ENCODE measurements around the gene KDM4C. TPM values are rescaled to one million over a fixed set of nuclear protein-coding genes. Genes with fewer than 3 reads are reported as not detected.

The KDM4C gene
- total and polyA plus RNA-seq, 2 of the 8 experiments (the other 6 are each of a cell fraction or from before 2014, with no cell fraction given): 13.0 to 26.1 TPM

GRCh38 chr9:7153134-7153533 lies 395.4 kb downstream of the KDM4C start:
- H2BK5ac ChIP-seq (ENCODE audit: low read depth, low read length): no peak overlapping the region
- no peaks in the 10 kb centered on the region for H3K79me2 ChIP-seq (ENCODE audit: control insufficient read depth in 1 of 2, insufficient read depth in 2 of 2, low read length in 2 of 2)
- H3K14ac ChIP-seq (ENCODE audit: insufficient read length): no peak overlapping the region
- H3K9me3 ChIP-seq (ENCODE audit: insufficient read depth in 2 of 2, low read depth in 1 of 2, low read length in 1 of 2): no peaks in the 10 kb centered on the region
- no peaks in the 10 kb centered on the region for H3K79me1 ChIP-seq (ENCODE audit: low read depth, low read length)
- no peaks in the 10 kb centered on the region for H4K20me1 ChIP-seq (replicated peaks in 1 of 2; ENCODE audit: control insufficient read depth in 1 of 2, insufficient read depth in 2 of 2, low read length in 2 of 2)
- H4K91ac ChIP-seq (replicated peaks; ENCODE audit: insufficient read length, low read length): no peak overlapping the region
- FAIRE-seq: no peak
- H2AFZ ChIP-seq (ENCODE audit: low read length): no peak overlapping the region
- DNase-seq (ENCODE audit: low read depth in 1 of 2, low spot score in 2 of 2): no peak
- H3K4ac ChIP-seq (replicated peaks; ENCODE audit: insufficient read length, low read depth, low read length): no peak overlapping the region
- H4K8ac ChIP-seq (ENCODE audit: extremely low read depth, insufficient read depth, low read length): no peak overlapping the region
- H4K5ac ChIP-seq (ENCODE audit: insufficient read length, low read depth, low read length): no peak overlapping the region
- H3K27me3 ChIP-seq (replicated peaks in 1 of 4; ENCODE audit: control insufficient read depth in 3 of 4, extremely low read depth in 1 of 4, insufficient read depth in 3 of 4, low read length in 3 of 4): no peaks in the 10 kb centered on the region
- CTCF ChIA-PET (ENCODE audit: partially characterized antibody): interaction anchor here (0.8 to 1.5 kb wide), 7 partner anchors 9 to 120 kb away, joined by 3 to 6 read pairs (median 3); no protein-coding TSS in a partner anchor
- H2BK20ac ChIP-seq (ENCODE audit: low read length): no peak overlapping the region
- no peak overlapping the region for H2BK120ac ChIP-seq (replicated peaks; ENCODE audit: low read depth, low read length)
- H3K36me3 ChIP-seq (ENCODE audit: control insufficient read depth in 2 of 4, insufficient read depth in 4 of 4, low read length in 3 of 4): no peaks in the 10 kb centered on the region
- H3K56ac ChIP-seq (replicated peaks; ENCODE audit: insufficient read length, low read depth, low read length): no peak overlapping the region
- TF ChIP-seq POLR2A (IDR thresholded peaks at IDR 0.05; ENCODE audit: control extremely low read depth in 1 of 2, low read depth in 2 of 2, low read length in 2 of 2) (no peak), BRCA1 (IDR thresholded peaks at IDR 0.05; ENCODE audit: low read depth, low read length) (no peak), JUND (IDR thresholded peaks at IDR 0.05; ENCODE audit: low read length) (no peak), MAX (IDR thresholded peaks at IDR 0.05) (no peak), EZH2 (IDR thresholded peaks at IDR 0.05; ENCODE audit: low read depth, low read length, severe bottlenecking) (no peak), TBP (IDR thresholded peaks at IDR 0.05; ENCODE audit: low read depth, low read length) (no peak), TAF7 (optimal IDR thresholded peaks at IDR 0.05; ENCODE audit: borderline replicate concordance, low read depth, low read length) (no peak), KDM5A (IDR thresholded peaks at IDR 0.05; ENCODE audit: low read length) (no peak), BCL11A (IDR thresholded peaks at IDR 0.05; ENCODE audit: low read depth in 2 of 2, low read length in 2 of 2) (no peak)
- no peak overlapping the region for H2AK5ac ChIP-seq (ENCODE audit: low read depth, low read length)
- H2BK12ac ChIP-seq (ENCODE audit: low read depth, low read length): no peak overlapping the region
- H3K4me2 ChIP-seq (ENCODE audit: insufficient read depth in 1 of 2, low read depth in 2 of 2, low read length in 2 of 2): no peak overlapping the region
- no peaks in the 10 kb centered on the region for H3K23me2 ChIP-seq (ENCODE audit: low read depth, low read length)
- H3K27ac ChIP-seq (ENCODE audit: low read depth, low read length): no peak overlapping the region
- no peaks in the 10 kb centered on the region for H3K4me1 ChIP-seq (replicated peaks in 1 of 4; ENCODE audit: control insufficient read depth in 3 of 4, insufficient read depth in 4 of 4, low read length in 3 of 4)
- H3K4me3 ChIP-seq (ENCODE audit: extremely low read depth in 1 of 4, insufficient read depth in 2 of 4, low read depth in 3 of 4, low read length in 4 of 4): no peak overlapping the region
- H3K18ac ChIP-seq (ENCODE audit: extremely low read depth, low read length): no peak overlapping the region
- POLR2A ChIA-PET (ENCODE audit: partially characterized antibody): no interaction called here
- H2BK15ac ChIP-seq (ENCODE audit: low read length): no peak overlapping the region
- 90% methylated on average over 4 of the region's 4 CpGs; no CpG with 5 or more reads in 1 of the 2 experiments for WGBS, 2 experiments (ENCODE audit: extremely low coverage in 1 of 2, insufficient coverage in 1 of 2, insufficient read length in 1 of 2, insufficient replicate concordance in 2 of 2, low coverage in 1 of 2, low lambda C conversion rate in 2 of 2, missing lambda C conversion rate in 1 of 2)
- H3K9ac ChIP-seq (replicated peaks in 1 of 4; ENCODE audit: extremely low read depth in 1 of 4, low read depth in 3 of 4, low read length in 3 of 4): no peak overlapping the region
- H3K23ac ChIP-seq (ENCODE audit: insufficient read length): no peak overlapping the region

Measured in H1 (cell line).